Measurements from ENCODE around the gene FOXP3.

DNA sequence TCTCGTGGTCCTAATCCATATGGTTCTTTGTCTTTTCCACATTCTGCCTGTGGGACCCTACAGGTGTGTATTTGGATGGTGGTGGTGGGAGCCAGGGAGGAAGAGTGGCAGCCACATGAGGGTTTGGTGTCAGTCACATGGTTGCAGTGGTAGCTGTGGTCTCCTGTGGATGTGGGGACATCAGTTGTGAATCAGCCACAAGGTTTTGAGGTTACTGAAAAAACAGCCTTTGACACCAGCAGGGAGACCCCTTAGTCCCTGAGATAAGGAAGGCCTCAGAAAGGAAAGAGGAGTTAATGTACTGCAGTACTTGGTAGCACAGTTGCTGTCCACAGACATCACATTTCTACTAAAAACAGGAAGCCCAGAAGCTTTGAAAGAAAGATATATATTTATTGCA is 23.2 kb upstream of the FOXP3 start:
- TF ChIP-seq CTCF (IDR thresholded peaks at IDR 0.05) (no peak), POLR2AphosphoS5 (IDR thresholded peaks at IDR 0.05; ENCODE audit: low read depth, low read length) (no peak)
- TF ChIP-seq, protein P1, sequence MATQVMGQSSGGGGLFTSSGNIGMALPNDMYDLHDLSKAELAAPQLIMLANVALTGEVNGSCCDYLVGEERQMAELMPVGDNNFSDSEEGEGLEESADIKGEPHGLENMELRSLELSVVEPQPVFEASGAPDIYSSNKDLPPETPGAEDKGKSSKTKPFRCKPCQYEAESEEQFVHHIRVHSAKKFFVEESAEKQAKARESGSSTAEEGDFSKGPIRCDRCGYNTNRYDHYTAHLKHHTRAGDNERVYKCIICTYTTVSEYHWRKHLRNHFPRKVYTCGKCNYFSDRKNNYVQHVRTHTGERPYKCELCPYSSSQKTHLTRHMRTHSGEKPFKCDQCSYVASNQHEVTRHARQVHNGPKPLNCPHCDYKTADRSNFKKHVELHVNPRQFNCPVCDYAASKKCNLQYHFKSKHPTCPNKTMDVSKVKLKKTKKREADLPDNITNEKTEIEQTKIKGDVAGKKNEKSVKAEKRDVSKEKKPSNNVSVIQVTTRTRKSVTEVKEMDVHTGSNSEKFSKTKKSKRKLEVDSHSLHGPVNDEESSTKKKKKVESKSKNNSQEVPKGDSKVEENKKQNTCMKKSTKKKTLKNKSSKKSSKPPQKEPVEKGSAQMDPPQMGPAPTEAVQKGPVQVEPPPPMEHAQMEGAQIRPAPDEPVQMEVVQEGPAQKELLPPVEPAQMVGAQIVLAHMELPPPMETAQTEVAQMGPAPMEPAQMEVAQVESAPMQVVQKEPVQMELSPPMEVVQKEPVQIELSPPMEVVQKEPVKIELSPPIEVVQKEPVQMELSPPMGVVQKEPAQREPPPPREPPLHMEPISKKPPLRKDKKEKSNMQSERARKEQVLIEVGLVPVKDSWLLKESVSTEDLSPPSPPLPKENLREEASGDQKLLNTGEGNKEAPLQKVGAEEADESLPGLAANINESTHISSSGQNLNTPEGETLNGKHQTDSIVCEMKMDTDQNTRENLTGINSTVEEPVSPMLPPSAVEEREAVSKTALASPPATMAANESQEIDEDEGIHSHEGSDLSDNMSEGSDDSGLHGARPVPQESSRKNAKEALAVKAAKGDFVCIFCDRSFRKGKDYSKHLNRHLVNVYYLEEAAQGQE (IDR thresholded peaks at IDR 0.05; ENCODE audit: insufficient read depth in 1 of 2, low read depth in 2 of 2, low read length in 1 of 2): no peak
